ENCODE data around the gene CFAP141.
A peak's percentile ranks its signal among the peaks of the same experiment; 100 is the strongest.

DNA sequence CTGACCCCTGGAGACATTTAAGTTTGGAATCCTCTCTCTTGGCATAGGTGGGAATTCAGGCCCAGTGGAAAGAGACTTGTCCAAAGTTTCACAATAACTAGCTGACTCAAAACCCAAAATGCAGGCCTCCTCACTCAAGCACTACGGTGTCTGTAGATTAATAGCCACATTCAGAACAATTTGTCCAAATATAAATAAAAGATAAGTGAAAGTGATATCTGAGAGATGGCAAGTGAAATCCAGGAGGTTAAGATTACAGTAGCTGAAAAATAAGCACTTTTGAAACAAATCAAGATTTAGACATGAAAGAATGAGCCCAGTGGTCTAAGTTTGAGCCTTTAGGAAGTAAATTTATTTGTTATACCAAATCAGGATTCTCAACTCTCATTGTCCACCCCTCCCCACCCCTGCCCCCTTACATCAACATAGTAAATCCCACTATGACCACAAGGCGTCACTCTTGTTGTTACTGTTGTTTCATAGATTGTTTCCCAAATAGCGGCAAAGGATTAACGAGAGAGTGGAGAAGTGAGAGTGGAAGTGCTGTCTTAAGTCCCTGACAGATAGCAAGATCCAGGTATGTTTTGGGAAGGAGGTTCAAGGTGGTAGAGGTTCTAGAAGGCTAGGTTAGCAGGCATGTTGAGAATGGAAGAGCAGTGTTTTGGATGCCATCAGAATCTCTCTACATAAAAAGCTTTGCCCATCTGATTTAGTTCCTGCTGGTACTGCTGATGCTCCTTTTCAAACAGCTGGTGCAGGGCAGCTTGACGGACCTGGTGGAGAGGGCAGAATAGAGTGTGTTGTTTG, 7.2 kb downstream of the CFAP141 start:
- TF ChIP-seq, protein P1, sequence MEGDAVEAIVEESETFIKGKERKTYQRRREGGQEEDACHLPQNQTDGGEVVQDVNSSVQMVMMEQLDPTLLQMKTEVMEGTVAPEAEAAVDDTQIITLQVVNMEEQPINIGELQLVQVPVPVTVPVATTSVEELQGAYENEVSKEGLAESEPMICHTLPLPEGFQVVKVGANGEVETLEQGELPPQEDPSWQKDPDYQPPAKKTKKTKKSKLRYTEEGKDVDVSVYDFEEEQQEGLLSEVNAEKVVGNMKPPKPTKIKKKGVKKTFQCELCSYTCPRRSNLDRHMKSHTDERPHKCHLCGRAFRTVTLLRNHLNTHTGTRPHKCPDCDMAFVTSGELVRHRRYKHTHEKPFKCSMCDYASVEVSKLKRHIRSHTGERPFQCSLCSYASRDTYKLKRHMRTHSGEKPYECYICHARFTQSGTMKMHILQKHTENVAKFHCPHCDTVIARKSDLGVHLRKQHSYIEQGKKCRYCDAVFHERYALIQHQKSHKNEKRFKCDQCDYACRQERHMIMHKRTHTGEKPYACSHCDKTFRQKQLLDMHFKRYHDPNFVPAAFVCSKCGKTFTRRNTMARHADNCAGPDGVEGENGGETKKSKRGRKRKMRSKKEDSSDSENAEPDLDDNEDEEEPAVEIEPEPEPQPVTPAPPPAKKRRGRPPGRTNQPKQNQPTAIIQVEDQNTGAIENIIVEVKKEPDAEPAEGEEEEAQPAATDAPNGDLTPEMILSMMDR (optimal IDR thresholded peaks at IDR 0.05 in 1 of 3, IDR thresholded peaks at IDR 0.05 in 1 of 3, conservative IDR thresholded peaks at IDR 0.05 in 1 of 3; ENCODE audit: extremely low read depth in 1 of 3, insufficient read depth in 2 of 3, low read length in 3 of 3): peak; percentile 44 to 59 (median 46)
- TF ChIP-seq EZH2 (IDR thresholded peaks at IDR 0.05; ENCODE audit: low read length): no peak

Measured in keratinocyte (primary cell).